ENCODE measurements around the gene MED26. TPM values are rescaled to one million over a fixed set of nuclear protein-coding genes. Genes with fewer than 3 reads are reported as not detected.

The MED26 gene
- total and polyA plus RNA-seq, 2 experiments from 2014 or later, result 6.6 to 7.8 TPM

DNA sequence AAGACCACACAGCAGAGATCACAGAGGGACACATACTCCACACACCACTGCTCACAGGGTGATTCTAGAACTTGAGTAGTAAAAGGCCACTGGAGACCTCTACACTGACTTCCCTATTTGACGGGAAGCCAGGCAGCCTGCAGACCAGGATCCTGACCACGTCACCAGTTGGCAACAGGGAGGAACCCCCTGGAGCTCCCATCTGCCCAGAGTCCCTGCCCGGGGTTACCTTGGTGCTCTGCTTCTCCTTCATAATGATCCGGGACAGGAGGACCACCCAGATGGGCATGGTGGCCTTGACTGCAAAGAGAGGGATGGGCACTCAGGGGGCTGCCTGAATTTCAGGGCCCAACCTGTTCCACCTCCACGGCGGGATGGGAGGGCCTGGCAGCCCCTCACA, 56.7 kb downstream of the MED26 start:
- WGBS (ENCODE audit: low lambda C conversion rate, missing lambda C conversion rate), result 43% methylated on average over 6 of the region's 6 CpGs
- Histone ChIP-seq H4K20me1 (ENCODE audit: insufficient read depth, poor library complexity, severe bottlenecking) (peaks cover 27% of the 10 kb centered on the region), H3K4me1 (ENCODE audit: insufficient read depth) (peaks cover 22% of the 10 kb centered on the region), H3K79me2 (peaks cover 78% of the 10 kb centered on the region), H3K4me3 (peak overlapping the region; percentile 93), H3K27me3 (no peaks in the 10 kb centered on the region), H2AFZ (no peak overlapping the region), H3K4me2 (peak overlapping the region; percentile 97), H3K27ac (peak overlapping the region; percentile 91), H3K9me3 (ENCODE audit: low read depth) (no peaks in the 10 kb centered on the region), H3K9me2 (replicated peaks; ENCODE audit: insufficient read depth) (no peaks in the 10 kb centered on the region), H3K36me3 (replicated peaks; ENCODE audit: insufficient read depth, low read depth) (no peaks in the 10 kb centered on the region)
- TF ChIP-seq EZH2 (IDR thresholded peaks at IDR 0.05; ENCODE audit: borderline replicate concordance) (no peak), EZH2phosphoT487 (IDR thresholded peaks at IDR 0.05; ENCODE audit: low read depth, severe bottlenecking, unreplicated experiment) (no peak)
- no peak for DNase-seq (ENCODE audit: low spot score)

- no peak for TF ChIP-seq EZH2phosphoT487 (IDR thresholded peaks at IDR 0.05; ENCODE audit: low read depth, severe bottlenecking, unreplicated experiment)
- TF ChIP-seq, protein P1, sequence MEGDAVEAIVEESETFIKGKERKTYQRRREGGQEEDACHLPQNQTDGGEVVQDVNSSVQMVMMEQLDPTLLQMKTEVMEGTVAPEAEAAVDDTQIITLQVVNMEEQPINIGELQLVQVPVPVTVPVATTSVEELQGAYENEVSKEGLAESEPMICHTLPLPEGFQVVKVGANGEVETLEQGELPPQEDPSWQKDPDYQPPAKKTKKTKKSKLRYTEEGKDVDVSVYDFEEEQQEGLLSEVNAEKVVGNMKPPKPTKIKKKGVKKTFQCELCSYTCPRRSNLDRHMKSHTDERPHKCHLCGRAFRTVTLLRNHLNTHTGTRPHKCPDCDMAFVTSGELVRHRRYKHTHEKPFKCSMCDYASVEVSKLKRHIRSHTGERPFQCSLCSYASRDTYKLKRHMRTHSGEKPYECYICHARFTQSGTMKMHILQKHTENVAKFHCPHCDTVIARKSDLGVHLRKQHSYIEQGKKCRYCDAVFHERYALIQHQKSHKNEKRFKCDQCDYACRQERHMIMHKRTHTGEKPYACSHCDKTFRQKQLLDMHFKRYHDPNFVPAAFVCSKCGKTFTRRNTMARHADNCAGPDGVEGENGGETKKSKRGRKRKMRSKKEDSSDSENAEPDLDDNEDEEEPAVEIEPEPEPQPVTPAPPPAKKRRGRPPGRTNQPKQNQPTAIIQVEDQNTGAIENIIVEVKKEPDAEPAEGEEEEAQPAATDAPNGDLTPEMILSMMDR (IDR thresholded peaks at IDR 0.05; ENCODE audit: poor library complexity), result no peak
- no peak for TF ChIP-seq EZH2 (IDR thresholded peaks at IDR 0.05; ENCODE audit: borderline replicate concordance)
- no peak overlapping the region for H3K4me2 ChIP-seq
- H3K4me1 ChIP-seq (ENCODE audit: insufficient read depth), result peaks cover 22% of the 10 kb centered on the region
- DNase-seq (ENCODE audit: low spot score), result no peak
- 93% methylated on average over 17 of the region's 17 CpGs for WGBS (ENCODE audit: low lambda C conversion rate, missing lambda C conversion rate)
- H3K9me2 ChIP-seq (replicated peaks; ENCODE audit: insufficient read depth), result no peaks in the 10 kb centered on the region
- H3K79me2 ChIP-seq, result peaks cover 63% of the 10 kb centered on the region
- H3K4me3 ChIP-seq, result no peak overlapping the region
- no peak overlapping the region for H2AFZ ChIP-seq
- H4K20me1 ChIP-seq (ENCODE audit: insufficient read depth, poor library complexity, severe bottlenecking), result peaks cover 12% of the 10 kb centered on the region
- H3K27me3 ChIP-seq, result no peaks in the 10 kb centered on the region
- no peaks in the 10 kb centered on the region for H3K36me3 ChIP-seq (replicated peaks; ENCODE audit: insufficient read depth, low read depth)
- H3K27ac ChIP-seq, result peak overlapping the region; percentile 68
- no peaks in the 10 kb centered on the region for H3K9me3 ChIP-seq (ENCODE audit: low read depth)
Measured at GRCh38 chr19:16569609-16570320, 58.2 kb downstream of the MED26 start.

GRCh38 chr19:16566702-16567101, 61.3 kb downstream of the MED26 start:
- Histone ChIP-seq H3K36me3 (replicated peaks; ENCODE audit: insufficient read depth, low read depth) (no peaks in the 10 kb centered on the region), H2AFZ (no peak overlapping the region), H3K9me3 (ENCODE audit: low read depth) (no peaks in the 10 kb centered on the region), H3K79me2 (peaks cover 48% of the 10 kb centered on the region), H4K20me1 (ENCODE audit: insufficient read depth, poor library complexity, severe bottlenecking) (no peaks in the 10 kb centered on the region), H3K27me3 (no peaks in the 10 kb centered on the region), H3K27ac (no peak overlapping the region), H3K4me3 (no peak overlapping the region), H3K4me1 (ENCODE audit: insufficient read depth) (peaks cover 10% of the 10 kb centered on the region), H3K9me2 (replicated peaks; ENCODE audit: insufficient read depth) (no peaks in the 10 kb centered on the region), H3K4me2 (no peak overlapping the region)
- 97% methylated on average over 5 of the region's 5 CpGs for WGBS (ENCODE audit: low lambda C conversion rate, missing lambda C conversion rate)
- TF ChIP-seq EZH2phosphoT487 (IDR thresholded peaks at IDR 0.05; ENCODE audit: low read depth, severe bottlenecking, unreplicated experiment) (no peak), EZH2 (IDR thresholded peaks at IDR 0.05; ENCODE audit: borderline replicate concordance) (no peak)
- TF ChIP-seq, protein P1 (IDR thresholded peaks at IDR 0.05; ENCODE audit: poor library complexity), result no peak
- DNase-seq (ENCODE audit: low spot score), result no peak

DNA sequence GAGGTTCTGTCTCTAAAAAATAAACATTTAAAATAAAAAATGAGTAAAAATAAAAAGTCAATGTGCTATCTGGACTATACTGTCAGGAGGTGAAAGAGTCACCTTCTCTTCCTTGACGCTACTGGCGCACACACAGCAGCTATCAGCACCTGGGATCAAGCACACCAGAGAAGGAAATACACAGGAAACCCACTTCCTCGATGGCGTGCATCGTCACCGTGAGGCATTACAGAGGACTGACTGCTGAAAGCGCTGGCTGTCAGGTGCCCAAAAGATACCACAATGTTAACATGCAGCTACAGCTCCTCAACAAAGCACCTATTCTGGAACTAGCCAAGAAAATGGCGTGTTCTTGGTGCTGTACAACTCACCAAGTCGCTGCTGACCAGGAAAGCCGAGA, 61.8 kb downstream of the MED26 start:
- Histone ChIP-seq H3K9me3 (ENCODE audit: low read depth) (no peaks in the 10 kb centered on the region), H3K27ac (no peak overlapping the region)
- no peak for DNase-seq (ENCODE audit: low spot score)

More for the DNA sequence above, 61.8 kb downstream of the MED26 start:
- Histone ChIP-seq H3K4me3 (no peak overlapping the region), H3K4me1 (ENCODE audit: insufficient read depth) (peaks cover 6% of the 10 kb centered on the region), H3K27me3 (no peaks in the 10 kb centered on the region), H4K20me1 (ENCODE audit: insufficient read depth, poor library complexity, severe bottlenecking) (no peaks in the 10 kb centered on the region), H3K4me2 (no peak overlapping the region), H2AFZ (no peak overlapping the region), H3K9me2 (replicated peaks; ENCODE audit: insufficient read depth) (no peaks in the 10 kb centered on the region), H3K36me3 (replicated peaks; ENCODE audit: insufficient read depth, low read depth) (no peaks in the 10 kb centered on the region), H3K79me2 (peaks cover 43% of the 10 kb centered on the region)
- TF ChIP-seq, protein P1 (IDR thresholded peaks at IDR 0.05; ENCODE audit: poor library complexity), result no peak
- TF ChIP-seq EZH2phosphoT487 (IDR thresholded peaks at IDR 0.05; ENCODE audit: low read depth, severe bottlenecking, unreplicated experiment) (no peak), EZH2 (IDR thresholded peaks at IDR 0.05; ENCODE audit: borderline replicate concordance) (no peak)
- WGBS (ENCODE audit: low lambda C conversion rate, missing lambda C conversion rate), result 94% methylated on average over 10 of the region's 10 CpGs

All from hepatocyte (in vitro differentiated cells).